GM11168 (cell line): Measurements from ENCODE around the gene TMEM117.
"Not testable (repeated sequence)": the region's sequence is repeated elsewhere in the genome, so short reads cannot be mapped to it uniquely, and the experiment has no call there.

Experiments used
- in situ Hi-C: fragments of 300-500 bp; cut with MboI; formaldehyde crosslinking; loops from one replicate; pipeline ENCODE4 v1.12.0; 2022; ENCODE audit warnings: low sequenced_read_pairs; ENCODE audit not compliant: unreplicated experiment

Gene TMEM117

GRCh38 chr12:43836475-43836989 lies 651 bp downstream of the TMEM117 start:
- in situ Hi-C loops, result no loop called here

GRCh38 chr12:43840338-43840737 lies 4.5 kb downstream of the TMEM117 start:
- in situ Hi-C loops, result no loop called here

- in situ Hi-C loops, result no loop called here
These were observed 5.4 kb downstream of the TMEM117 start for GRCh38 chr12:43841253-43841652.

- in situ Hi-C loops, result no loop called here
These were observed 6.4 kb downstream of the TMEM117 start for GRCh38 chr12:43842259-43842658.

- in situ Hi-C loops, result not testable (repeated sequence)
These were observed 11.7 kb downstream of the TMEM117 start for GRCh38 chr12:43847425-43848225.

GRCh38 chr12:43848226-43848507 lies 12.3 kb downstream of the TMEM117 start:
- in situ Hi-C loops, result no loop called here

- in situ Hi-C loops, result no loop called here
These were observed 12.9 kb downstream of the TMEM117 start for GRCh38 chr12:43848786-43849185.

GRCh38 chr12:43852744-43853143 lies 16.9 kb downstream of the TMEM117 start:
- in situ Hi-C loops, result no loop called here

GRCh38 chr12:43856972-43857371 lies 21.1 kb downstream of the TMEM117 start:
- in situ Hi-C loops, result no loop called here

GRCh38 chr12:43858096-43858495 lies 22.2 kb downstream of the TMEM117 start:
- in situ Hi-C loops, result no loop called here

GRCh38 chr12:43858991-43859390 lies 23.1 kb downstream of the TMEM117 start:
- in situ Hi-C loops, result no loop called here

- in situ Hi-C loops, result no loop called here
These were observed 25.3 kb downstream of the TMEM117 start for GRCh38 chr12:43861015-43861839.

- in situ Hi-C loops, result no loop called here
These were observed 25.9 kb downstream of the TMEM117 start for GRCh38 chr12:43861840-43862150.

GRCh38 chr12:43863770-43864366 lies 28.0 kb downstream of the TMEM117 start:
- in situ Hi-C loops, result no loop called here

- in situ Hi-C loops, result not testable (repeated sequence)
These were observed 28.7 kb downstream of the TMEM117 start for GRCh38 chr12:43864557-43864956.

GRCh38 chr12:43869184-43869583 lies 33.3 kb downstream of the TMEM117 start:
- in situ Hi-C loops, result no loop called here

GRCh38 chr12:43869765-43870164 lies 33.9 kb downstream of the TMEM117 start:
- in situ Hi-C loops, result not testable (repeated sequence)

- in situ Hi-C loops, result not testable (repeated sequence)
These were observed 35.4 kb downstream of the TMEM117 start for GRCh38 chr12:43871258-43871657.

- in situ Hi-C loops, result no loop called here
These were observed 36.5 kb downstream of the TMEM117 start for GRCh38 chr12:43872396-43872795.

- in situ Hi-C loops, result no loop called here
These were observed 42.2 kb downstream of the TMEM117 start for GRCh38 chr12:43878050-43878449.

GRCh38 chr12:43880547-43880946 lies 44.7 kb downstream of the TMEM117 start:
- in situ Hi-C loops, result no loop called here
